ENCODE results near the gene STXBP3. TPM values are rescaled to one million over a fixed set of nuclear protein-coding genes. Genes with fewer than 3 reads are reported as not detected.

STXBP3 gene
- total and polyA plus RNA-seq, 2 donors (not counting 3 experiments of a cell fraction or from before 2014, with no cell fraction given) = 9.4 to 44.1 TPM

DNA sequence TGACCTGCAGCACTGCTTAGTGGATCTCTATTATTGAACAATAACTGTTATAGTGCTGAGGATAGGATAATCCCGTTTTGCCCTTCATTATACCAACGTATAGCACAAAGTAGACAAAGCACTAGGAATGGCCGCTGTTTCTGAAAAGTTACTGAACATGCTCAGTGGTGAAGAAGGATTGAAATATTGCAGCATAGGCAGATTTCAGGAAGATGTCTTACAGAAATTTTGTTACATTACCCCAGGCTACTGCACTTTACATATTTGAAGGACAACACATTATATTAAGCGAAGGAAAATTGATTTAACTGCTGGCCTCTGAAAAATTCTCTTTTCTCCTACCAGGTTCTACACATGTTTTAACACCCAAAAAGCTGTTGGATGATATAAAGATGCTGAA is 62.0 kb downstream of the STXBP3 start:
- no peak for FAIRE-seq
- Histone ChIP-seq H3K4me1 (ENCODE audit: control insufficient read depth, extremely low read depth, insufficient read depth, low read length) (no peaks in the 10 kb centered on the region), H2AFZ (ENCODE audit: low read depth, low read length) (no peak overlapping the region), H3K4me3 (replicated peaks in 1 of 3; ENCODE audit: insufficient read depth in 1 of 3, low read depth in 1 of 3, low read length in 3 of 3) (no peak overlapping the region), H3K9ac (replicated peaks; ENCODE audit: extremely low read depth, insufficient read depth, low read length) (no peak overlapping the region), H3K9me1 (replicated peaks; ENCODE audit: control insufficient read depth, extremely low read depth, insufficient read depth, low read length) (no peaks in the 10 kb centered on the region), H3K9me3 (replicated peaks; ENCODE audit: control insufficient read depth, insufficient read depth, low read length) (no peaks in the 10 kb centered on the region), H3K27me3 (ENCODE audit: control insufficient read depth in 2 of 2, insufficient read depth in 2 of 2, low read length in 2 of 2) (no peaks in the 10 kb centered on the region), H3K36me3 (ENCODE audit: control insufficient read depth in 2 of 2, extremely low read depth in 1 of 2, insufficient read depth in 2 of 2, low read length in 2 of 2) (peaks cover 0 to 11% of the 10 kb centered on the region in 2 experiments), H3K27ac (ENCODE audit: insufficient read depth, low read depth, low read length) (no peak overlapping the region), H3K79me2 (ENCODE audit: control insufficient read depth, insufficient read depth, low read length) (no peaks in the 10 kb centered on the region), H4K20me1 (replicated peaks; ENCODE audit: control insufficient read depth, extremely low read depth, insufficient read depth, low read length) (no peaks in the 10 kb centered on the region), H3K4me2 (ENCODE audit: insufficient read depth, low read length) (no peak overlapping the region)
- ChIA-PET POLR2A (no interaction called here), CTCF (no interaction called here)
- dilution Hi-C loops (cut with MboI; ENCODE audit: extremely low pct_ligation_motif_present, low sequenced_read_pairs) (no loop called here), intact Hi-C loops (cut with micrococcal nuclease) (no loop called here)
- DNase-seq (ENCODE audit: low read depth, low spot score) = no peak
- TF ChIP-seq EZH2 (IDR thresholded peaks at IDR 0.05; ENCODE audit: borderline replicate concordance, low read depth, low read length, severe bottlenecking) (no peak), MYC (IDR thresholded peaks at IDR 0.05; ENCODE audit: low read depth, low read length) (no peak), POLR2AphosphoS5 (IDR thresholded peaks at IDR 0.05; ENCODE audit: insufficient read depth, low read depth, low read length) (no peak), POLR2A (IDR thresholded peaks at IDR 0.05; ENCODE audit: low read depth, low read length) (no peak), FOS (IDR thresholded peaks at IDR 0.05; ENCODE audit: borderline replicate concordance, insufficient read depth, low read length) (no peak), JUN (IDR thresholded peaks at IDR 0.05; ENCODE audit: borderline replicate concordance, insufficient read depth, insufficient read length, low read depth) (no peak), GATA2 (IDR thresholded peaks at IDR 0.05; ENCODE audit: insufficient read depth, insufficient read length, low read depth, low read length) (no peak)
- TF ChIP-seq, protein P1, sequence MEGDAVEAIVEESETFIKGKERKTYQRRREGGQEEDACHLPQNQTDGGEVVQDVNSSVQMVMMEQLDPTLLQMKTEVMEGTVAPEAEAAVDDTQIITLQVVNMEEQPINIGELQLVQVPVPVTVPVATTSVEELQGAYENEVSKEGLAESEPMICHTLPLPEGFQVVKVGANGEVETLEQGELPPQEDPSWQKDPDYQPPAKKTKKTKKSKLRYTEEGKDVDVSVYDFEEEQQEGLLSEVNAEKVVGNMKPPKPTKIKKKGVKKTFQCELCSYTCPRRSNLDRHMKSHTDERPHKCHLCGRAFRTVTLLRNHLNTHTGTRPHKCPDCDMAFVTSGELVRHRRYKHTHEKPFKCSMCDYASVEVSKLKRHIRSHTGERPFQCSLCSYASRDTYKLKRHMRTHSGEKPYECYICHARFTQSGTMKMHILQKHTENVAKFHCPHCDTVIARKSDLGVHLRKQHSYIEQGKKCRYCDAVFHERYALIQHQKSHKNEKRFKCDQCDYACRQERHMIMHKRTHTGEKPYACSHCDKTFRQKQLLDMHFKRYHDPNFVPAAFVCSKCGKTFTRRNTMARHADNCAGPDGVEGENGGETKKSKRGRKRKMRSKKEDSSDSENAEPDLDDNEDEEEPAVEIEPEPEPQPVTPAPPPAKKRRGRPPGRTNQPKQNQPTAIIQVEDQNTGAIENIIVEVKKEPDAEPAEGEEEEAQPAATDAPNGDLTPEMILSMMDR (IDR thresholded peaks at IDR 0.05; ENCODE audit: extremely low read depth in 1 of 2, insufficient read depth in 1 of 2, low read depth in 1 of 2, low read length in 2 of 2) = no peak
- TF ChIP-seq, protein P2, sequence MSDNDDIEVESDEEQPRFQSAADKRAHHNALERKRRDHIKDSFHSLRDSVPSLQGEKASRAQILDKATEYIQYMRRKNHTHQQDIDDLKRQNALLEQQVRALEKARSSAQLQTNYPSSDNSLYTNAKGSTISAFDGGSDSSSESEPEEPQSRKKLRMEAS (IDR thresholded peaks at IDR 0.05; ENCODE audit: insufficient read depth, insufficient read length) = no peak
- BruUV-seq (replicated peaks) = no TSS peak
